GM21360 (cell line): ENCODE results near the gene PSMA8.
A peak's percentile ranks its signal among the peaks of the same experiment; 100 is the strongest.
"Not testable (repeated sequence)": the region's sequence is repeated elsewhere in the genome, so short reads cannot be mapped to it uniquely, and the experiment has no call there.

Source experiments
- ATAC-seq: cut with Tn5 transposase; IDR thresholded peaks from one replicate; pipeline ENCODE4 v1.9.1; 2021; ENCODE audit warnings: mild to moderate bottlenecking, moderate library complexity; ENCODE audit not compliant: unreplicated experiment

Gene PSMA8

DNA sequence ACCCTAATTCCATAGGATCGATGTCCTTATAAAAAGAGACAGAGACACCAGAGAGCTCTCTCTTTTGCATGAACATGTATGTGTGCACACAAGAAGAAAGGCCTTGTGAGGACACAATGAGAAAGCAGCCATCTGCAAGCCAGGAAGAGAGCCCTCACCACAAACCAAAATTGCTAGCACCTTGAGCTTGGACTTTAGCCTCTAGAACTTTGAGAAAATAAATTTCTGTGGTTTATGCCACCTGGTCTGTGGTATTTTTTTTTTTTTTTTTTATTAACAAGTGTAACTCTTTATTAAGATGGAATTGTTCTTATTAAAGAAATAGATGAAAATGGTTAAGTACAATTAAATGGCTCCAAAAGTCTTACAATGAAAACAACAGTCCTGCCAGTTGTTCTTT lies 33.9 kb downstream of the PSMA8 start:
- ATAC-seq, result not testable (repeated sequence)

DNA sequence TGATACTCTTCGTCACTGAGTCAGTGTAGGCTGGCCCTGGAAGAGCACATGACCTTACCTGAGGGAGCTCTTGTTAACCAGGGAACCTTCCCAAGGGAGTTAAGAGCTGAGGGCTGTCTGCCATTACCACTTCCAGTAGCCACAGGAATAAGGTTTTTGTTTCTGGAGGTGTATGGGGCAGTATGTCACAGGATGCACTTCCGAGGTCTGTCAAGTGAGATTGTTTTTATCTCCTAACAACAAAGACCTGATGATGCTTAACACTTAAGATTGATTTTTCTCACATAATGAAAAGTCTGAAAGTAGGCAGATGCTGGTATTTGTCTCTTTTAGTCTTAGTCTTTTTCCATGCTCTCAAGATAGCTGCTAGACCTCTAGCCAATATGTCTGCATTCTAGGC lies 41.8 kb downstream of the PSMA8 start:
- no peak for ATAC-seq

DNA sequence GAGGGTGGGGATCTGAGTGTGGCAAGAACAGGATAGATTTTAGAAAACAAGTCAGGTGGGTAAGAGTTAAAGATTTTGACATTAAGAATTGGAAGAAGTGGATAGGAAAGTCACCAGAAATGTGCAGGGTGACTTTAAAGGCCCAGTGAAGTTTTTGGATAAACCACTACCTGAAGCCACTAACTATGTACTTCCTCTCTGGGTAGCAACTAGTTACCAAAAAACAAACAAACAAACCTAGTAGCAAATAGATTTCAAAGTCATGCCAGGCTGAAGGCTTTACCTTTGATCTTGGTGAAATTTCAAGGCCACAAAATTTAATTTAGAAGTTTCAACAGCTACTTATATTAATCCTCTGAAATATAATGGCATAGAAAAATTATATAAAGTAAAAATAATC lies 42.5 kb downstream of the PSMA8 start:
- no peak for ATAC-seq

DNA sequence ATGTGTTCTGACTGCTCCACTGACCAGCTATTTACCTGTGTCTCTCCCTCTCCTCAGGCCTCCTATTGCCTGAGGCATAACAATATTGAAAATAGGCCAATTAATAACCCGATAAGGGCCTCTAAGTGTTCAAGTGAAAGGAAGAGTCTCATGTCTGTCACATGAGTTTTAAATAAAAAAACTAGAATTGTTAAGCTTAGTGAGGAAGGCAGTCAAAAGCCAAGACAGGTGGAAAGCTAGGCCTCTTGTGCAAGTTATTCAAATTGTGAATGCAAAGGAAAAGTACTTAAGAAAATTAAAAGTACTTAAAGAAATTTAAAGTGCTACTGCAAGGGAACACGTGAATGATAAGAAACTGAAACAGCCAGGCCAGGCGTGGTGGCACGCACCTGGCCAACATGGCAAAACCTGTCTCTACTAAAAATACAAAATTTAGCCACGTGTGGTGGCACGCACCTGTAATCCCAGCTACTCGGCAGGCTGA lies 47.7 kb downstream of the PSMA8 start:
- no peak for ATAC-seq

DNA sequence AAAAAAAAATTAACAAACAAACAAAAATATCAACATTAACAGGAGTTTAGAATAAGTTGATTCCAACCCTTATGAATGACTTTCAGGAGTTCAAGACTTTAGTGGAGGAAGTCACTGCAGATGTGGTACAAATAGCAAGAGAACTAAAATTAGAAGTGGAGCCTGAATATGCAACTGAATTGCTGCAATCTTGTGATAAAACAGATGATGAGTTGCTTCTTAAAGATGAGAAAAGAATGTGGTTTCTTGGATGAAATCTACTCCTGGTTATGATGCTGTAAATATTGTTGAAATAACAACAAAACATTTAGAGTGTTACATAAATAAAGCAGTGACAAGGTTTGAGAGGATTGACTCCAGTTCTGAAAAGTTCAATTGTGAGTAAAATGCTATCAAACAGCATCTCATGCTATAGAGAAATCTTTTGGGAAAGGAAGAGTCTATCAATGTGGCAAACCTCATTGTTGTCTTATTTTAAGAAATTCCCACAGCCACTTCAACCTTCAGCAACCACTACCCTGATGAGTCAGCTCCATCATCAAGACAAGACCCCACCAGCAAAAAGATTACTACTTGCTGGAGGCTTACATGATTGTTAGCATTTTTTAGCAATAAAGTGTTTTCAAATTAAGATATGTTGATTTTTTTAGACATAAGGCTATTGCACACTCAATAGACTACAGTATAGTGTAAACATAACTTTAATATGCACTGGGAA lies 49.9 kb downstream of the PSMA8 start:
- ATAC-seq, result no peak

DNA sequence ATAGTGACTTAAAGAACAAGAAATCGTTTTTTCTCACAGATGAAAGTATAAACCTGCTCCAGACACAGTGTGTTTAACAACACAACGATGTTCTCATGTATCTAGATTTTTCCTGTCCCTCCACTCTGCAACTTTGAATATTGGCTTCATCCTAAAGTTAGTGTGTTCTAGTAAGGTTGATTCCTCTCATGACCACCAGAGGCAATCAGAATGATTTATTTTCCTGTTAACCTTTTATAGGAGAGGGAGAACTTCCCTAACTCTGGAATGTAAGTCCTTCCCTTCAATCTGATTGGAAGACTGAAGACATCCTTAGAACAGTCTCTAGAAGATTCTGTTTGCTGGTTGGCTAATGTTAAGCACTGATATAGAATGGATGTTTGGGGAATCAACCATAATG lies 51.6 kb downstream of the PSMA8 start:
- ATAC-seq, result no peak

DNA sequence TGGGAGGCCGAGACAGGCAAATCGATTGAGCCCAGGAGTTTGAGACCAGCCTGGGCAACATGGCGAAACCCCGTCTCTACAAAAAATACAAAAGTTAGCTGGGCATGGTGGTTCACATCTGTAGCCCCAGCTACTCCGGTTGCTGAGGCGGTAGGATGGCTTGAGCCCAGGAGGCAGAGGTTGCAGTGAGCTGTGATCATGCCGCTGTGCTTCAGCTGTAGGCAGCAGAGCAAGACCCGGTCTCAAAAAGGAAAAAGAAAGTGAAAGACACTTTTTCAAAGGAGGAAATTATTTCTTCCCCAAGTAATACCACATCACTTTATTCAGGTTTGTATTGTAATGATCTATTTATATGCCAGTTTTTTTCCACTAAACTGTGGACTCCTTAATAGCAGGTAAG lies 56.8 kb downstream of the PSMA8 start:
- ATAC-seq, result peak; percentile 87

DNA sequence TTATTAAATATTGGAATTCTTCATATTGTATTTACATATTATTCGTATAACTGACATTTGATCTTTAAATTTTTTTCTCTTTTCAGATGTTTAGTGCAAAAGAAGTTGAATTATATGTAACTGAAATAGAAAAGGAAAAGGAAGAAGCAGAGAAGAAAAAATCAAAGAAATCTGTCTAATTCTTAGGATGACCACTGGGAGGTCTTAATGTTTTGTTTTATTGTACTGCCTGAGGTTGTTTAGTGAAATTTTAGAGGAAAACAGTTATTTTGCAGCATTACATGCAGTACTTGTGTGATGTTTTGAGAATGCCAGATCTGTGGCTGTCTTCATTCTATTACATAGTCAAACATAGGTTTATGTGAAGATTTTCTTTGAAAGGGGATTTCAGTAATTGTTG lies 58.6 kb downstream of the PSMA8 start:
- ATAC-seq, result no peak

DNA sequence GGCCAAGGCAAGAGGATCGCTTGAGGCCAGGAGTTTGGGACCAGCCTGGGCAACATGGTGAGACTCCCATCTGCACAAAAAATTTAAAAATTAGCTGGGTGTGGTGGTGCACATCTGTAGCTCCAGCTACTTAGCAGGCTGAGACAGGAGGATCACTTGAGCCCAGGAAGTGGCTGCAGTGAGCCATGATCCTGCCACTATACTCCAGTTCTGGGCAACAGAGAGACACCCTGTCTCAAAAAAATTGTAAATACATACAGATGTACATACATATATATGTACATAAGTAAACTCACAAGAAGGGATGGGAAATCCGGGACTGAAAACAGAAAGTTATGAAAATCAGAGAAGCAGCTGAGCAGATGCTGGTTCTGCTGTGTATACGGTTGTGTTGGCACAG lies 62.9 kb downstream of the PSMA8 start:
- ATAC-seq, result no peak

DNA sequence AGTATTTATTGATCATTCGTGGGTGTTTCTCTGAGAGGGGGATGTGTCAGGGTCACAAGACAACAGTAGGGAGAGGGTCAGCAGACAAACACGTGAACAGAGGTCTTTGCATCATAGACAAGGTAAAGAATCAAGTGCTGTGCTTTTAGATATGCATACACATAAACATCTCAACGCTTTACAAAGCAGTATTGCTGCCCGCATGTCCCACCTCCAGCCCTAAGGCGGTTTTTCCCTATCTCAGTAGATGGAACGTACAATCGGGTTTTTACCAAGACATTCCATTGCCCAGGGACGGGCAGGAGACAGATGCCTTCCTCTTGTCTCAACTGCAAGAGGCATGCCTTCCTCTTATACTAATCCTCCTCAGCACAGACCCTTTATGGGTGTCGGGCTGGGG lies 68.3 kb downstream of the PSMA8 start:
- not testable (repeated sequence) for ATAC-seq

DNA sequence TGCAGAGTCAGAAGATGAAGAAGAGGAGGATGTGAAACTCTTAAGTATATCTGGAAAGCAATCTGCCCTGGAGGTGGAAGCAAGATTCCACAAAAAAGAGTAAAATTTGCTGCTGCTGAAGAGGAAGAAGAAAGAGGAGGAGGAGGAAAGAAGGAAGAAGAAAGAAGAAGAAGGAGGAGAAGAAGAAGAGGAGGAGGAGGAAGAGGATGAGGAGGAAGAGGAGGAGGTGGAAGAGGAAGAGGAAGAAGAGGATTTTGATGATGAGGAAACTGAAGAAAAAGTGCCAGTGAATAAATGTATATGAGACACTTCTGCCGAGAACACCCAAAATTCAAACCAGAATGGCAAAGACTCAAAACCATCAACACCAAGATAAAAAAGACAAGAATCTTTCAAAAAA lies 71.6 kb downstream of the PSMA8 start:
- ATAC-seq, result no peak

DNA sequence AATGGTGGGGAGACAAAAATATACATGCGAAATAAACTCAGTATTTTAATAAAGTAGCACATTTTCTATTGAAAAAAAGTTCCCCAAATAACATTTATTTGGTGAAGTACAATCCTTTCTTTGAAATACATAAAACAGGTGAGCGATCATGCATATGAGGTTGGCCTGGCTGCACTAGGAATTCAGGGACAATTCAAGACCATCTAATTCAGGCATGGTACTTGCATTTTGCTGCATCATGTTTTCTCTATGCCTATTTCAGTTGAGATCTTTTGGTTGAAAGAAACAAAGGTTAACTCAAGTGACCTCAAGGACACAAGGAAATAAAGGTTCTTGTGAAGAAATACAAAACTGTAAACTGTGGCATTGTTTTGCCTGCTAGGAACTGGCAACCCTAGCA lies 72.8 kb downstream of the PSMA8 start:
- ATAC-seq, result no peak

DNA sequence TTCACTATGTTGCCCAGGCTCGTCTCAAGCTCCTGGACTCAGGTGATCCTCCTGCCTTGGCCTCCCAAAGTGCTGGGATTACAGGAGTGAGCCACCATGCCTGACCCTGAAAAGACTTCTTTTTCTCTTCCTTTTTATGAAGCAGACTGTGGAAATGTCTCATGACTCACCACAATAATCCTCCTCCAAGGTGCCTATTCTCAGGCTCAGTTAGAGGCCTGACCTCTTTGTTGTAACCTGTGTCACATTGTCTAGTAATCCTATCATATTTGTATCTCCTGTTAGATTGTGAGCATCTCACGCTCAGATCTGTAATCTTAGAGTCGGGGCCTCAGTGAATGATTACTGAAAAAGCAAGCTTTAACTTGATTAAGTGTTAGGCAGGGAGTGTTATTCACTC lies 74.3 kb downstream of the PSMA8 start:
- no peak for ATAC-seq

DNA sequence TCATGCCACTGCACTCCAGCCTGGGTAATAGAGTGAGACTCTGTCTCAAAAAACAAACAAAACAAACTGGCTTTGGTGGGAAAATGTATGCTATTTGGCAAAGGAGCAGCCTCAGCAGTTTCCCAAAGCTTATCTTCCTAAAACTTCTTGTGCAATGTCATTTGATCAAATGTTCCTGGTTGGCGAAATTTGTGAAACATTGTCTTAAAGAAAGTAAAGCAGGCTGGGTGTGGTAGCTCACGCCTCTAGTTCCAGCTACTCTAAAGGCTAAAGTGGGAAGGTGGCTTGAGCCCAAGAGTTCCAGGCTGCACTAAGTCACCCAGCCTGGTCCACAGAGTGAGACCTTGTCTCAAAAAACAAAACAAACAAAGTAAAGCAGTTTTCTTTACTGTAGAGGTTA lies 75.3 kb downstream of the PSMA8 start:
- no peak for ATAC-seq

DNA sequence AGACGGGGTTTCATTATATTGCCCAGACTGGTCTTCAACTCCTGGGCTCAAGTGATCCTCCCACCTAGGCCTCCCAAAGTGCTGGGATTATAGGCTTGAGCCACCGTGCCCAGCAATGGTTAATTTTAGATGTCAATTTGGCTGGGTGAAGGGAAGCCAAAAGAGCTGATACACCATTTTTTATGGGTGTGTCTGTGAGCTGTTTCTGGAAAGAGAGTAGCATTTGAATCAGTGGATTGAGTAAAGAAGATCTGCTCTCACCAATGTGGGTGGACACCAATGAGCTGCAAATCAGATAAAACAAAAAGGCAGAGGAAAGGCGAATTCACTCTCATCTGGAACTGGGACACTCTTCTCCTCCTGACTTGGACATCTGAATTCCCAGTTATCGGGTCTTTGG lies 76.5 kb downstream of the PSMA8 start:
- no peak for ATAC-seq

DNA sequence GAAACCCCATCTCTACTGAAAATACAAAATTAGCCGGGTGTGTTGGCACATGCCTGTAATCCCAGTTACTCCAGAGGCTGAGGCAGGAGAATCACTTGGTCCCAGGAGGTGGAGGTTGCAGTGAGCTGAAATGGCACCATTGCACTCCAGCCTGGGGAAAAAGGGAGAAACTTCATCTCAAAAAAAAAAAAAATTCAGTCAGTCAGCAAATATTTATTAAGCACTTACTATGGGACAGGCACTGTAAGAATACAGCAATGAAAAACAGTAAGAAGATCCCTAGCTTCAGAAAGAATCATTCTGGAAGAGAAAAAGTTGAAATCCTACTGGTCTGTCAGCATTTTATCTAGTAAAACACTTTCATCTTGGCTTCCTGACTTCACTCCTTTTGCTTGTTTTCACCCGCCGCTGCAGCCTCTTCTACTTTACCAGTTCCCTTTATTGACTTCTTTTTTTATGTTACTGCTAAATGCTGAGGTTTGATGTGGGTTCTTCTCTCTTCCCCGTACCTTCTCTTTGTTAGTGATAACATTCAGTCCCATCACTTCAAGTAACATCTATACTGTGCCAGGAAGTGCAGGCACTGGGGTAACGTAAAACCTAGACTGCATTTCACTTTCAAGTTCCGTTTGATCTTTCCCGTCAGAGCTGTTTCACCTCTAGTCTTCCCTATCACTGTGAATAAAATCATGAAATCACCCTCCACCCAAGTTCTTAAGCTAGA lies 81.7 kb downstream of the PSMA8 start:
- peak; percentile 88 for ATAC-seq

DNA sequence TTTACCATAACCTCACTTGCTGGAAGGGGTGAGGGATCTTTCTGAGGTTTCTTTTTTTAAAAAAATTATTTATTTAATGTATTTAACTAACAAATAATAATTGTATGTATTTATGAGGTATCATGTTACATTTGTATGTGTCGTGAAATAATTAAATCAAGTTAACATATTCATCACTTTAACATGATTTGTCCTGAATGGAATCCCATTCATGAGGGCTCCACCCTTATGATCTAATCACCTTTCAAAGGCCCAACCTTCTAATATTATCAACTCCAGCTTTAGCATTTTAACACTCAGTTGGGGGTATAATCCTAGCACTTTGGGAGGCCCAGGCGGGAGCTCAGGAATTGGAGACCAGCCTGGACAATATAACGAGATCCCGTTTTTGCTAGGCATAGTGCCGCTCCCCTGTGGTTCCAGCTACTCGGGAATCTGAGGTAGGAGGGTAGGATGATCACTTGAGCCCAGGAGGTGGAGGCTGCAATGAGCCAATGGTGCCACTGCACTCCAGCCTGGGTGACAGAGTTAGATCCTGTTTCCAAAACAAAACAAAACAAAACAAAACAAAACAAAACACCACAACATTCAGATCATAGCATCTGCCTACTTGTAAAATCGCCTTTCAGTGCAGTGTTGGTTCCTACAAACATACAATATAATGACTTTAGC lies 91.5 kb downstream of the PSMA8 start:
- ATAC-seq, result no peak

DNA sequence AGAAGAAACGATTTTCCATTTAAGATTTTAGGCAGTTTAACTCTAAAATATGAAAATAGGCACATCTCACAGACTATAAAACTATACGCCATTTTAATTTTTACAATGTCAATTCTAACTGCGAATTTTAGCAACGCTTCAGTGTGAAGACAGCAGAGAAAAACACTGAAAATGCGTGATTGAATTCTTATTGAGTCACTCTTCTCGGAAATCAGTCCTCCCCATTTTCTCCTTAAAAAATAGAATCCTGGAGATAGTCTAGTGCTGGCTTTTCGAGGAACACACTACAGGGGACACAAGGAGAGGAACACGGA lies 92.2 kb downstream of the PSMA8 start:
- ATAC-seq, result no peak

DNA sequence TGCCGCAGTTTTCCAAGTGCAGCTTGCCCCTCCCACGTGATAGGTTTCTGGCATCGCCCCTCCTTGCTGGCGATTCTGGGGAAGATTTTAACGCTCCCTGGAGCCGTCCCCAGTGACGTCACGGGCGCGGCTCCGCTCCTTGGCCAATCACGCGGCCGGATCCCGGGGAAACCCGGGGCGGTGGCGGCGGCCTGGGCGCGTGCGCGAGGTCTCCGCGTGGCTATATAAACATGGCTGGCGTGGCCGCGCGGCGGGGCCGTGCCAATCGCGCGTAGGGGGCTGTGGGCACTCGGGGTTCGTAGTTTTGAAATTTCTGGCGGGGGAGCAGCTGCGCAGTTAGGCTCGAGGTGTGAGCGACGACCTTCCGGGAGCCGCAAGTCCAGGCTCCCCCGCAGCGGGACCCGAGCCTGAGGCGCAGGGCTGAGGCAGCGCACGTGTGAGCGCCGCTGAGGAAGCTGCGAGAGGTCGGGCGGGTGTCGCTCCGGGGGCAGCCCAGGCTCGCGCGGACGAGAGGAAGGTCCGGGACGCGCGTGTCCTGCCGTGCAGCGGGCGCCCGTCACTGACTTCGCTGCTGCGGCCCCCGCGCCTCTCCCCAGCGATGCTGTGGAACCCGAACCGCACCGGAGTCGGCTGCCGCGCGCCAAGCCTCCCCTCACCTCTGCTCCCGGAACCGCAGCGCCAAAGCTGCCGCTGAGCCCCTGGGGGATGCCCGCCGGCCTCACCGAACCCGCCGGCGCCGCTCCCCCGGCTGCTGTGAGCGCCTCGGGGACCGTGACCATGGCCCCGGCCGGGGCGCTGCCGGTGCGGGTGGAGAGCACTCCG lies 92.8 kb downstream of the PSMA8 start, which contains the start of gene TAF4B:
TSS of gene TAF4B (plus strand) at position 217 of the 822 bp plus-strand sequence. CDS start at position 706, 489 bp downstream.
- peak; percentile 78 for ATAC-seq

DNA sequence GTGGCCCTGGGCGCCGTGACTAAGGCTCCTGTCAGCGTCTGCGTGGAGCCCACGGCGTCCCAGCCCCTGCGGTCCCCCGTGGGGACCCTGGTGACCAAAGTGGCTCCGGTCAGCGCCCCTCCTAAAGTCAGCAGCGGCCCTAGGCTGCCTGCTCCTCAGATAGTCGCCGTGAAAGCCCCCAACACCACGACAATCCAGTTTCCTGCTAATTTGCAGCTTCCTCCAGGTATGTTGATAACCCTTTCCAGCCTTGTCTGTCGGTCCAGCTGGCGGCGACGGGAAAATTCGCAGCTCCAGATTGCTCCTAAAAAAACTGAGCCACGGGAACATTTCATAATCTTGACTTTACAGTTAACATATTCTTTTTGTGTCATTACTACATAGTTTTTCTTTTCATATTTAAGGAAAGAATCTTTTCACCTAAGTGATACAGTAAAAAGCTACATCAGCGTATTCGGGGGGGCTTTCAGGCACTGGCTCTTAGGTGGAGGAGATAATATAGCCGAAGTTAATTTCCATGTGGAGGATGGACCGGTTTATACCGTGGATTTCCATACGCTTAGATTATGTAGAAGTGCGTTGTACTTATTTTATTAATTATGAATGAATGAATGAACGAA lies 93.5 kb downstream of the PSMA8 start:
- ATAC-seq, result no peak
